Measurements from ENCODE around the gene PRLR. TPM values are rescaled to one million over a fixed set of nuclear protein-coding genes. Genes with fewer than 3 reads are reported as not detected.
A peak's percentile ranks its signal among the peaks of the same experiment; 100 is the strongest.

The PRLR gene
- total and polyA plus RNA-seq, 2 of the 13 experiments (the other 11 are each of a cell fraction or from before 2014, with no cell fraction given) = 12.2 to 13.3 TPM

- no peaks in the 10 kb centered on the region for H3K36me3 ChIP-seq (replicated peaks in 1 of 2; ENCODE audit: control insufficient read depth in 1 of 2, insufficient read depth in 2 of 2, low read length in 2 of 2)
- H2AFZ ChIP-seq (ENCODE audit: low read length) = no peak overlapping the region
- H3K4me1 ChIP-seq (ENCODE audit: insufficient read depth, low read length) = 0 out of 2 replicates have a peak, but pooled peaks cover 10% of the 10 kb centered on the region
- intact Hi-C loops (cut with micrococcal nuclease; ENCODE audit: unreplicated experiment) (no loop called here), in situ Hi-C loops (cut with HindIII; ENCODE audit: extremely low pct_ligation_motif_present, low pct_unique_long_range_greater_than_20kb) (no loop called here)
- H3K79me2 ChIP-seq (ENCODE audit: insufficient read depth, low read length) = no peaks in the 10 kb centered on the region
- H3K27me3 ChIP-seq (ENCODE audit: control insufficient read depth in 1 of 2, insufficient read depth in 2 of 2, low read length in 2 of 2) = no peaks in the 10 kb centered on the region
- POLR2A ChIA-PET = no interaction called here
- DNase-seq (ENCODE audit: low spot score) (no peak), ATAC-seq (no peak), FAIRE-seq (no peak)
- peaks cover 6% of the 10 kb centered on the region; the same call in 1 of the 2 replicates for H3K9me3 ChIP-seq (ENCODE audit: low read length)
- CTCF ChIA-PET (ENCODE audit: low intra/inter-chr PET ratio, low total read pairs) = no interaction called here
- no peak overlapping the region for H3K4me2 ChIP-seq (ENCODE audit: low read depth, low read length)
- TF ChIP-seq ZNF841 (CRISPR knock-in tag; IDR thresholded peaks at IDR 0.05; ENCODE audit: borderline replicate concordance) (no peak), ZEB1 (IDR thresholded peaks at IDR 0.05; ENCODE audit: insufficient replicate concordance, low read depth) (no peak), ZNF546 (CRISPR knock-in tag; conservative IDR thresholded peaks at IDR 0.05) (no peak)
- H4K20me1 ChIP-seq (ENCODE audit: insufficient read depth, low read length) = no peaks in the 10 kb centered on the region
- H3K9ac ChIP-seq (ENCODE audit: insufficient read depth, low read depth, low read length) = no peak overlapping the region
- H3K4me3 ChIP-seq (replicated peaks in 1 of 3; ENCODE audit: insufficient read depth in 1 of 3, low read depth in 2 of 3, low read length in 3 of 3) = no peak overlapping the region
- WGBS (ENCODE audit: low lambda C conversion rate) = 42% methylated on average over 2 of the region's 2 CpGs
- no peak overlapping the region for H3K27ac ChIP-seq (ENCODE audit: extremely low read length, insufficient read depth, low read length)
- no TSS peak for BruUV-seq (replicated peaks)
Observed at GRCh38 chr5:35252963-35253362, 22.7 kb upstream of the PRLR start.

GRCh38 chr5:35248843-35249780, 18.8 kb upstream of the PRLR start:
- FAIRE-seq (no peak), ATAC-seq (peak; percentile 33; the same call in 1 of the 3 replicates), DNase-seq (ENCODE audit: low spot score) (no peak)
- Histone ChIP-seq H3K36me3 (replicated peaks in 1 of 2; ENCODE audit: control insufficient read depth in 1 of 2, insufficient read depth in 2 of 2, low read length in 2 of 2) (no peaks in the 10 kb centered on the region), H3K9ac (ENCODE audit: insufficient read depth, low read depth, low read length) (no peak overlapping the region), H3K4me2 (ENCODE audit: low read depth, low read length) (peak overlapping the region; percentile 52), H3K4me1 (ENCODE audit: insufficient read depth, low read length) (peaks cover 22% of the 10 kb centered on the region), H3K9me3 (ENCODE audit: low read length) (peaks cover 6% of the 10 kb centered on the region; the same call in 1 of the 2 replicates), H3K4me3 (replicated peaks in 1 of 3; ENCODE audit: insufficient read depth in 1 of 3, low read depth in 2 of 3, low read length in 3 of 3) (peak overlapping the region in 2 of 3 experiments; percentile 31 to 42; a peak in 1 of 6 replicates), H4K20me1 (ENCODE audit: insufficient read depth, low read length) (no peaks in the 10 kb centered on the region), H3K27ac (ENCODE audit: extremely low read length, insufficient read depth, low read length) (no peak overlapping the region), H3K79me2 (ENCODE audit: insufficient read depth, low read length) (no peaks in the 10 kb centered on the region), H3K27me3 (ENCODE audit: control insufficient read depth in 1 of 2, insufficient read depth in 2 of 2, low read length in 2 of 2) (no peaks in the 10 kb centered on the region; a peak in 1 of 5 replicates), H2AFZ (ENCODE audit: low read length) (no peak overlapping the region)
- ChIA-PET CTCF (ENCODE audit: low intra/inter-chr PET ratio, low total read pairs) (no interaction called here), POLR2A (no interaction called here)
- no TSS peak for BruUV-seq (replicated peaks)
- TF ChIP-seq ZNF564 (CRISPR knock-in tag; IDR thresholded peaks at IDR 0.05) = peak; percentile 92; the same call in 1 of the 2 replicates
- no peak for TF ChIP-seq ZNF337 (CRISPR knock-in tag; IDR thresholded peaks at IDR 0.05; ENCODE audit: borderline replicate concordance, low read depth)
- intact Hi-C loops (cut with micrococcal nuclease; ENCODE audit: unreplicated experiment) (no loop called here), in situ Hi-C loops (cut with HindIII; ENCODE audit: extremely low pct_ligation_motif_present, low pct_unique_long_range_greater_than_20kb) (loop anchor here (25.0 kb wide), 1 partner anchor 363 kb away; the partner anchor contains the start of gene SPEF2)
- 39% methylated on average over 5 of the region's 5 CpGs for WGBS (ENCODE audit: low lambda C conversion rate)
